ENCODE data around the gene DHPS. TPM values are rescaled to one million over a fixed set of nuclear protein-coding genes. Genes with fewer than 3 reads are reported as not detected.
A peak's percentile ranks its signal among the peaks of the same experiment; 100 is the strongest.

DHPS gene
- total RNA-seq, 6 experiments from 2014 or later = 29.5 to 60.5 (median 45.8) TPM

DNA sequence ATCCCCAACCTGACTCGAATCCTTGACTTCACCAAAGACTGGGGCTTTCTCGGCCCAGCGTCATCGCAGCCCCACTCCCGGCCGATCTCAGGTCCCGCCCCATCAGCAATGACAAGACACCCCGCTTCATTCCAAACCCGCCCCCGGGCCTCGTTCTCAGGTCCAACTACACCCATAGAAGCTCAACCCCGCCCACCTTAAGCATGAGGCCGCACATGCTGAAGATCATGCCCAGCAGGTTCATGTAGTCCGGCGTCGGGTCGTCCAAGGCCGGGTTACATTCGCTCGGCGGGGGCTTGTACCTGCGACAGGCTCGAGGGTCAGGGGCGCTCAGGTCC lies 12.8 kb downstream of the DHPS start:
- Histone ChIP-seq H3K4me1 (peaks cover 0 to 28% (median 12%) of the 10 kb centered on the region in 4 donors), H3K27ac (peak overlapping the region; percentile 86 to 96 (median 93)), H3K9me3 (no peaks in the 10 kb centered on the region), H3K36me3 (peaks cover 0 to 12% (median 1%) of the 10 kb centered on the region in 4 donors), H3K27me3 (no peaks in the 10 kb centered on the region), H3K4me3 (peak overlapping the region; percentile 55 to 83 (median 63))
- TF ChIP-seq, protein P1, sequence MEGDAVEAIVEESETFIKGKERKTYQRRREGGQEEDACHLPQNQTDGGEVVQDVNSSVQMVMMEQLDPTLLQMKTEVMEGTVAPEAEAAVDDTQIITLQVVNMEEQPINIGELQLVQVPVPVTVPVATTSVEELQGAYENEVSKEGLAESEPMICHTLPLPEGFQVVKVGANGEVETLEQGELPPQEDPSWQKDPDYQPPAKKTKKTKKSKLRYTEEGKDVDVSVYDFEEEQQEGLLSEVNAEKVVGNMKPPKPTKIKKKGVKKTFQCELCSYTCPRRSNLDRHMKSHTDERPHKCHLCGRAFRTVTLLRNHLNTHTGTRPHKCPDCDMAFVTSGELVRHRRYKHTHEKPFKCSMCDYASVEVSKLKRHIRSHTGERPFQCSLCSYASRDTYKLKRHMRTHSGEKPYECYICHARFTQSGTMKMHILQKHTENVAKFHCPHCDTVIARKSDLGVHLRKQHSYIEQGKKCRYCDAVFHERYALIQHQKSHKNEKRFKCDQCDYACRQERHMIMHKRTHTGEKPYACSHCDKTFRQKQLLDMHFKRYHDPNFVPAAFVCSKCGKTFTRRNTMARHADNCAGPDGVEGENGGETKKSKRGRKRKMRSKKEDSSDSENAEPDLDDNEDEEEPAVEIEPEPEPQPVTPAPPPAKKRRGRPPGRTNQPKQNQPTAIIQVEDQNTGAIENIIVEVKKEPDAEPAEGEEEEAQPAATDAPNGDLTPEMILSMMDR (IDR thresholded peaks at IDR 0.05) = no peak
- peak; percentile 16 for TF ChIP-seq POLR2A (IDR thresholded peaks at IDR 0.05)
- intact Hi-C loops (cut with DNase I) = loop anchor here in 1 of 2 donors (10.0 kb wide), 1 partner anchor 104 kb away; no protein-coding TSS in a partner anchor
- 0% methylated on average over 21 of the region's 24 CpGs for WGBS (ENCODE audit: insufficient coverage, low coverage, low lambda C conversion rate, missing lambda C conversion rate)
- ATAC-seq (peak; percentile 4 to 24 (median 10)), DNase-seq (peak in 2 of 3 donors; percentile 65 to 68)

DNA sequence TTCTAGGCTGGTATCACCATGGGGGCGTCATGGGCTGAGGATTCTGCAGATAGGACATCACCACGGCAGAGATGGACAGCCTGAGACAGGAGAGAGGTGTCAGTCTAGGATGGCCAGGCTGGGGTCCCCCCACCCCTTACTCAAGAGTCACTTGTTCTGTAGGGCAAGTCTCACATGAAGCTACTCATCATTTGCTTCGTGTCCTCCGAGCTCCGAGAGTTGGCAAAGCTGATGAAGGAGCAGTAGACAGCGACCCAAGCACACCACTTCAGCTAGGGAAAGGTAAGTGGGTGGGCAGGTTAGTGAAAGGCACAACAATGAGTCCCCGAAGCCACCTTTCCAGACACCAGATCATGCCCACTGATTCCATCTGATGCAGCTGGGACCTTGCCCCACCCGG lies 13.3 kb downstream of the DHPS start:
- Histone ChIP-seq H3K36me3 (peaks cover 0 to 13% (median 0%) of the 10 kb centered on the region in 4 donors), H3K9me3 (no peaks in the 10 kb centered on the region), H3K4me1 (peaks cover 0 to 28% (median 12%) of the 10 kb centered on the region in 4 donors), H3K4me3 (peak overlapping the region; percentile 55 to 83 (median 63)), H3K27me3 (no peaks in the 10 kb centered on the region), H3K27ac (peak overlapping the region in 1 of 3 donors; percentile 96)
- TF ChIP-seq POLR2A (IDR thresholded peaks at IDR 0.05) = no peak
- TF ChIP-seq, protein P1 (IDR thresholded peaks at IDR 0.05) = no peak
- WGBS (ENCODE audit: insufficient coverage, low coverage, low lambda C conversion rate, missing lambda C conversion rate) = 69% methylated on average over 6 of the region's 8 CpGs
- DNase-seq = no peak
- intact Hi-C loops (cut with DNase I) = loop anchor here in 1 of 2 donors (10.0 kb wide), 1 partner anchor 104 kb away; no protein-coding TSS in a partner anchor
- no peak for ATAC-seq

DNA sequence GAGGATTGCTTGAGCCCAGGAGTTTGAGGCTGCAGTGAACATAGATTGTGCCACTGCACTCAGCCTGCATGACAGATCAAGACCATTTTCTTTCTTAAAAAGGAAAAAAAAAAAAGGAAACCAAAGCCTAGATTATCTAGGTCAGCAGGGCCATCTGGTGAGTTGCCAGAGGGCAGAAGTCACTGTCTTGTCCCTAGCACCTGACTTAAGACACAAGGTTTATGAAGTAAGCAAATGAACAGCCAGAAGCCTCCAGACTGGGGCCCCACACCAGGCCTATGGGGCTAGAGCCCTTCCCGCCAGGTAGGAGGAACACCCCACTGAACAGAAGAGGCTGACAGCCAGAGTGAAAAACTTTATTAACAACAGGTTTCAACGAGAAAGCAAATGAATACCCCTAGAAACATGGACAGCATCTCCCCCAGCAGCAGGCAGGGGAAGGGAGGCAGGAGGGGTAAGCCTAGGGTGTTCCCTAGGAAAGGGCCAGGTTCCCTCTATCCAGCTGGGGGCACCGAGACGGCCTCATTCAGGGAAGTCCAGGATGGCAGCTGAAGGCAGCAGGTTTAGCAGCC lies 13.9 kb downstream of the DHPS start:
- H3K9me3 ChIP-seq = no peaks in the 10 kb centered on the region
- 78% methylated on average over 2 of the region's 4 CpGs for WGBS (ENCODE audit: insufficient coverage, low coverage, low lambda C conversion rate, missing lambda C conversion rate)
- no peak overlapping the region for H3K4me3 ChIP-seq
- ATAC-seq (no peak), DNase-seq (no peak)
- H3K27me3 ChIP-seq = no peaks in the 10 kb centered on the region
- H3K36me3 ChIP-seq = peaks cover 0 to 13% (median 0%) of the 10 kb centered on the region in 4 donors
- no peak for TF ChIP-seq POLR2A (IDR thresholded peaks at IDR 0.05)
- TF ChIP-seq, protein P1 (IDR thresholded peaks at IDR 0.05) = no peak
- intact Hi-C loops (cut with DNase I) = loop anchor here in 1 of 2 donors (10.0 kb wide), 1 partner anchor 103 kb away; no protein-coding TSS in a partner anchor
- H3K4me1 ChIP-seq = peaks cover 0 to 28% (median 12%) of the 10 kb centered on the region in 4 donors
- H3K27ac ChIP-seq = no peak overlapping the region

DNA sequence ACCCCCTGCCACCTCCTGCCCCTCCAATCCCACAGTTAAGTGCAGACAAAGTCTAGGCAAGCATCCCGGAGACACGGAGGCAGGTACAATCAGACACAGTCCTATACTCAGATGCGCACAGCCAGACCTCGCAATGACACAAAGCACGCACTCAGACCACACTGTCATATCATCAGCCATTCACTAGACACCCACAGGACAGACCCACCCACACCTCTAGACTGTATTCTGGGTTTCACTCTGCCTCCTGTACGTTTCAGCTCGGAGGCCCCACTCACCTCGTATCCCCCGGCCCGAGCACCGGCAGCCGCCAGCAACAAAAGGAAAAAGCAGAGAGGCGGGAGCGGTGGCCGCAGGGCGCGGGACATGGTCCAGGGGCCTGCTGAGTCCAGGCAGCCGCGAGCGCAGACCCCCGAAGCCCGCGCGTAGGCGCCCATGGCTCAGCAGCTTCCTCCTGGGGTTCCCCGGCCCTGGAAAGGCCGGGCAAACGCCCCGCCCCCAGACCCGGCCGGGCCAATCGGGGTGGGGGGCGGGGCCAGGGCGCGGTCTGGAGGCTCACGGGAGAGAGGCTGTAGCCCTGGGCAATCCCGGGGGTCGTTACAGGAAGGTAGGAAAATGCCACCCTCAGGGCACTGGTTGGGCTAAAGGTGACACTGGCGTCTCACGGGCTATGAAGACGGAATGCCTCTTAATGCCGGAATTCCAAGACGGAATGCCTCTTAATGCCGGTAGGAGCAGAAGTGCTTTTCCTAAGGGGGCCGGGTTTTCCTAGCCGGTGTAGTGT lies 15.2 kb downstream of the DHPS start, which contains the start of the genes MAN2B1 and WDR83:
Gene MAN2B1, minus strand, starts transcription at position 478 of the 784 bp plus-strand sequence. Its CDS starts 41 bp downstream, at position 437.
Gene WDR83, plus strand, starts transcription at position 543 of the 784 bp plus-strand sequence. CDS start 2,984 bp downstream, outside the sequence.
- ATAC-seq (peak; percentile 79 to 86 (median 82)), DNase-seq (peak; percentile 80 to 81 (median 80))
- TF ChIP-seq POLR2A (IDR thresholded peaks at IDR 0.05) = peak; percentile 30
- TF ChIP-seq, protein P1 (IDR thresholded peaks at IDR 0.05) = no peak
- no peaks in the 10 kb centered on the region for H3K9me3 ChIP-seq
- WGBS (ENCODE audit: insufficient coverage, low coverage, low lambda C conversion rate, missing lambda C conversion rate) = 0% methylated on average over 11 of the region's 46 CpGs
- peaks cover 0 to 23% (median under 1%) of the 10 kb centered on the region in 4 donors for H3K36me3 ChIP-seq
- intact Hi-C loops (cut with DNase I) = loop anchor here in 1 of 2 donors (10.0 kb wide), 1 partner anchor 102 kb away; no protein-coding TSS in a partner anchor
- no peaks in the 10 kb centered on the region for H3K27me3 ChIP-seq
- H3K27ac ChIP-seq = peak within 1 kb of the TSS; percentile 12 to 81 (median 65)
- peaks cover 0 to 28% (median 12%) of the 10 kb centered on the region in 4 donors for H3K4me1 ChIP-seq
- peak within 1 kb of the TSS; percentile 68 to 93 (median 83) for H3K4me3 ChIP-seq
